Neutrophil (primary cell): ENCODE measurements around the gene RBBP8NL.

Source experiments
- H3K27ac ChIP-seq: fragments of 200-600 bp; sonication (generic); 2 replicates; pipeline ENCODE4 v1.5.1; 2016; ENCODE audit warnings: mild to moderate bottlenecking, moderate library complexity
- H3K27me3 ChIP-seq: fragments of 200-600 bp; sonication (generic); 2 replicates; pipeline ENCODE4 v1.6.0; 2016; ENCODE audit warnings: mild to moderate bottlenecking
- H3K36me3 ChIP-seq: fragments of 200-600 bp; sonication (generic); 2 replicates; pipeline ENCODE4 v1.5.1; 2017
- H3K4me1 ChIP-seq, 2 experiments: fragments of 200-600 bp in 1 of 2; sonication (generic) in 1 of 2; 1 replicate in 1 of 2; 2 replicates in 1 of 2; pipeline versions ENCODE4 v1.5.1 to v1.6.1; 2013 to 2016; ENCODE audit warnings: low read depth in 1 of 2, low read length in 1 of 2, mild to moderate bottlenecking in 1 of 2, moderate library complexity in 1 of 2; ENCODE audit not compliant: control insufficient read depth in 1 of 2, insufficient read depth in 1 of 2
- H3K4me3 ChIP-seq, 2 experiments: fragments of 200-600 bp in 1 of 2; sonication (generic) in 1 of 2; 1 replicate in 1 of 2; 2 replicates in 1 of 2; pipeline ENCODE4 v1.5.1; 2013 to 2016; ENCODE audit warnings: low read depth in 1 of 2, low read length in 1 of 2, mild to moderate bottlenecking in 1 of 2, moderate library complexity in 1 of 2
- H3K9me3 ChIP-seq: fragments of 200-600 bp; sonication (generic); 2 replicates; pipeline ENCODE4 v1.5.1; 2016
- TF ChIP-seq, protein P1 (sequence below): fragments of 200-600 bp; sonication (generic); IDR thresholded peaks from 2 replicates; pipeline ENCODE4 v1.5.1; 2016; ENCODE audit warnings: antibody characterized with exemption

The RBBP8NL gene

DNA sequence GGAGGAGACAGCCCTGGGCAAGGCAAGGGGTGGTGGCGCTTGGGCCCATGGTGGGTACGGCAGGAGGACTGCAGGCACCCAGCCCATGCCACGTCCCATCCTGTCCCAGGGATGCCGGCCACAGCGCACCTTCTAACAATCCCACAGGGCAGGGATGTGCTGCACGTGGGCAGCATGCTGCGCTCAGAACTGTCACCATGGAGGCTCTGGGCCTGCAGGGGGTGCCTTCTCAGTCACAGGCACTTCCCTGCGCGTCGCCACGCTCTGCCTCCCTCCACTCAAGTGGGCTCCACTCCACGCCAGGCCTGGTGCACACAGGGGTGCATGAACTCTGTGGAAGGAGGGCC, 22.6 kb downstream of the RBBP8NL start:
- H3K4me3 ChIP-seq, result no peak overlapping the region
- no peaks in the 10 kb centered on the region for H3K9me3 ChIP-seq
- peaks cover 22 to 30% of the 10 kb centered on the region in 2 experiments for H3K4me1 ChIP-seq
- peaks cover 21% of the 10 kb centered on the region for H3K36me3 ChIP-seq
- H3K27ac ChIP-seq, result peak overlapping the region; percentile 68
- H3K27me3 ChIP-seq, result peaks cover 3% of the 10 kb centered on the region
- TF ChIP-seq, protein P1, sequence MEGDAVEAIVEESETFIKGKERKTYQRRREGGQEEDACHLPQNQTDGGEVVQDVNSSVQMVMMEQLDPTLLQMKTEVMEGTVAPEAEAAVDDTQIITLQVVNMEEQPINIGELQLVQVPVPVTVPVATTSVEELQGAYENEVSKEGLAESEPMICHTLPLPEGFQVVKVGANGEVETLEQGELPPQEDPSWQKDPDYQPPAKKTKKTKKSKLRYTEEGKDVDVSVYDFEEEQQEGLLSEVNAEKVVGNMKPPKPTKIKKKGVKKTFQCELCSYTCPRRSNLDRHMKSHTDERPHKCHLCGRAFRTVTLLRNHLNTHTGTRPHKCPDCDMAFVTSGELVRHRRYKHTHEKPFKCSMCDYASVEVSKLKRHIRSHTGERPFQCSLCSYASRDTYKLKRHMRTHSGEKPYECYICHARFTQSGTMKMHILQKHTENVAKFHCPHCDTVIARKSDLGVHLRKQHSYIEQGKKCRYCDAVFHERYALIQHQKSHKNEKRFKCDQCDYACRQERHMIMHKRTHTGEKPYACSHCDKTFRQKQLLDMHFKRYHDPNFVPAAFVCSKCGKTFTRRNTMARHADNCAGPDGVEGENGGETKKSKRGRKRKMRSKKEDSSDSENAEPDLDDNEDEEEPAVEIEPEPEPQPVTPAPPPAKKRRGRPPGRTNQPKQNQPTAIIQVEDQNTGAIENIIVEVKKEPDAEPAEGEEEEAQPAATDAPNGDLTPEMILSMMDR, result no peak

DNA sequence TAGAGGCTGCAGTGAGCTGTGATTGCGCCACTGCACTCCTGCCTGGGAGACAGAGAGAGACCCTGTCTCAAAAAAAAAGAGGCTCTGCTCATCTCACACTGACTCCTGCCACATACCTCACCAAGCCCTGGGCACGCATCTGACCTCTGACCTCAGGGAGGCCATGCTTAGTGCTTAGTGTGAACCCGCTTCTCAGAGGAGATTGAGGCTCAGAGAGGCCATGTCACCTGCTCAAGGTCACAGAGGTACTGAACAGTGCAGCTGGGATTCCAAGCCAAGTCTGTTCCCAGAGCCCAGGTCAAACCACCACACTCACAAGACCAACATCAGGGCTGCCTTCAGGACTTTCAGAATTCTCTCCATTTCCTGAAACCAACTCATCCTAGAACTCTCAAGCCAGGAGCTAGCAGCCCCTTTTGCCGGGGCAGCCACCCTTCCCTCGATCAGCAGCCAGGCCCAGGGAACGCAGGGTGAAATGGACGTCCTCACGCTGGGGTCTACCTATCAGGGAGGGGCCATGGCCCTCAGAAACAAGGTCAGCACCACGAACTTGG, 23.1 kb downstream of the RBBP8NL start:
- Histone ChIP-seq H3K27me3 (no peaks in the 10 kb centered on the region), H3K9me3 (no peaks in the 10 kb centered on the region), H3K4me1 (peaks cover 22 to 29% of the 10 kb centered on the region in 2 experiments), H3K36me3 (peaks cover 21% of the 10 kb centered on the region), H3K4me3 (no peak overlapping the region), H3K27ac (no peak overlapping the region)
- TF ChIP-seq, protein P1, result no peak

DNA sequence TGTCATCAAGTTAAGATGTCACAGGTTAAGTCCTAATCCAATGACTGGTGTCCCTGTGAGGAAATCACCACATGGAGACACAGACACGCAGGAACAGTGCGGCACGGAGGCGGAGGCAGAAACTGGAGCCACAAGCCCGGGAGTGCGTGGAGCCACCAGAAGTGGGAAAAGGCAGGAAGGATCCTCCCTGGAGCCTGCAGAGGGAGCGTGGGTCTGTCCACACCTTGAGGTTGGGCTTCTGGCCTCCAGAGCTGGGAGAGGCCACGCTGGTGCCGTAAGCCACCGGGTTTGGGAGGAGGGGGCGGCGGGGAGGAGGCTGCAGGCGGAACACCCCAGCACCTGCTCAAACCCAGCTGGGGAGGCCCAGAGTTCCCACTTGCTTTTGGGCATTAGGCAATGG, 24.0 kb downstream of the RBBP8NL start:
- H3K27me3 ChIP-seq, result no peaks in the 10 kb centered on the region
- TF ChIP-seq, protein P1, result no peak
- no peak overlapping the region for H3K4me3 ChIP-seq
- H3K9me3 ChIP-seq, result no peaks in the 10 kb centered on the region
- H3K27ac ChIP-seq, result no peak overlapping the region
- H3K36me3 ChIP-seq, result peaks cover 21% of the 10 kb centered on the region
- H3K4me1 ChIP-seq, result peaks cover 22 to 29% of the 10 kb centered on the region in 2 experiments

DNA sequence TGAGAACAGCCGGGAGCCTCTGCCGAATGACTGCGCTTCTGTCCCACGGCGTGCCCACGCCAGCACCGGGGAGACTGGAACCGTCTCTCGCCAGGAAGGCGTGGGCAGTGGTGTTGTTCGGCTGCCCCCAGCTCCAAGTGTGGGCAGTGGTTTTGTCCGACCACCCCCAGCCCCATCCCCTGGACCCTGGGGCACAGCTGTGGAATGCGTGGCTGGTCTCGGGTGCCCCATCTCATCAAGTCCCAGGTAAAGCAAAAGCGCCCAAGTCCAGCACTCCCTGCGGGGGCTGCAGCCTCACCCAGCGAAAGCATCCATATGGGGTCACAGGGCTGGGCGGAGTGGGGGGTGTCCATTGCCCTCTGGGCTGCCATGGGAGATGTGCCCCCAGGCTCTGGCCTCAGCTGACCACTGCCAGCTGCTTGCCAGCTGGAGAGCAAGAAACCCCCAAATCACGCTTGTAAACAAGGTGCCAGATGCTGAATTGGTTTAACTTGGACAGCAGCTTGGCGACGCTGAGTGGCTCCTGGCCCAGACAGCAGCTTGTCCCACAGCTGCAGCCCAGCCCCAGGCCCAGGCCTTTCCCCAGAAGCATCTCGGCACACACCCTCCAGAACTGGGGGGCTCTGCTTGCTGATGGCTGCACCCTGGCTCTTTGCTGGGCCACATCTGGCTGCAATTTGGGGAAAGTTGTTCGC, 24.7 kb downstream of the RBBP8NL start:
- Histone ChIP-seq H3K27me3 (no peaks in the 10 kb centered on the region), H3K4me1 (peaks cover 19 to 23% of the 10 kb centered on the region in 2 experiments), H3K4me3 (no peak overlapping the region), H3K9me3 (no peaks in the 10 kb centered on the region), H3K36me3 (peaks cover 21% of the 10 kb centered on the region), H3K27ac (no peak overlapping the region)
- TF ChIP-seq, protein P1, result no peak

DNA sequence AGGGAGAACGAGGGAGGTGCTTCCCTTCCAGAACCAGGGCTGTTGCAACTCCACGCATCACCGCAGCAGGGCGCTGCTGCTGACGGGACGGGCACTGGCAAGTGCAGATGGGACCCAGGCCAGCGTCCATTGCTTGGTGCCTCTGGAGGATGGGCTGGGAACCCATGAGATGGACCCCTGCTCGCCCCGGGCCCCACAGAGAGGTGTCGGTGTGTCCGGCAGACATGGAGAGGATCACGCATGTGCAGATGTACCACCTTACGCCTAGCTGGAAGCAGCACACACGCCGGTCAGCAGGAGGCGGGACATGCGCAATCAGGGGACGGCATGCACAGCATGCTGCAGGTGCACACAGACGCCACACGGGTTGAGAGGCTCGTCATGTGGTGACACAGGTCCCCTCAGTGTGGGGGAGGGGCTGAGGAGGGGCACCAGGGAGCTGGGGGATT, 26.0 kb downstream of the RBBP8NL start:
- TF ChIP-seq, protein P1, result no peak
- Histone ChIP-seq H3K36me3 (peaks cover 24% of the 10 kb centered on the region), H3K27me3 (no peaks in the 10 kb centered on the region), H3K4me3 (no peak overlapping the region), H3K4me1 (peaks cover 13 to 16% of the 10 kb centered on the region in 2 experiments), H3K27ac (no peak overlapping the region), H3K9me3 (no peaks in the 10 kb centered on the region)
